GM18951 (cell line): ENCODE results near the gene POU3F1.

ENCODE experiments used
- POLR2A ChIP-seq: IDR thresholded peaks from 4 replicates; pipeline ENCODE4 v1.6.1; 2011; ENCODE audit warnings: mild to moderate bottlenecking; ENCODE audit not compliant: insufficient read length, insufficient read depth; ENCODE audit errors: extremely low read depth
- in situ Hi-C: fragments of 300-500 bp; cut with MboI; formaldehyde crosslinking; loops from one replicate; pipeline ENCODE4 v1.12.0; 2022; ENCODE audit warnings: low sequenced_read_pairs, mixed read lengths, inconsistent platforms; ENCODE audit not compliant: unreplicated experiment

Gene POU3F1

DNA sequence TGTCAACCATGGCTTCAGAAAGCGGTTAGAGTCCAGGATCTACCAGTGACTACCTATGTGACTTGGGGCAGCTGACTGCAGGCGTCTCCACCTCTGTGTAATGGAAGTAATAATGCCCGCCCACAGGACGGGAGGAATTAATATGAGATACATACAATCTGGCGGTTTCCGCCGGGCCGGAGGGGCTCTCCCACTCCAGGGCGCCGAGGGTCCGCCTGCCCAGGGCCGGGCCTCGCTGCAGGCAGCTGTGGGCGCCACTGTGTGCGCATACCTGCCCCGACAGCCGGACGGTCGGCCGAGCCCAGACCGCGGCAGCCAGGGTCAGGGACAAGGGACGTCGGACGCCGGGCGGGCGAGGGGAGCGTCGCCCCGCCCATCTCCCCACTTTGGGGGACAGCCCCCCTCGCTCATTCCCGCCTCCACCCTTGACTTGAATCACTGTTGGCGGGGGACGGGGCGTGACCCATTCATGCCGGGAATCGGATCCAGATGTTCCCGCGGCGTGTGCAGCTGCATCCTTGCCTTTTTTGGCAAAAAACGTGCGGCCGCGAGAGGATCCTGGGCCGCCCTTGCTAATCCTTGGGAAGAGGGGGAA, 50.7 kb downstream of the POU3F1 start:
- in situ Hi-C loops = loop anchor here (25.0 kb wide), 1 partner anchor 409 kb away; the partner anchor contains the start of gene GNL2
- TF ChIP-seq POLR2A = no peak

DNA sequence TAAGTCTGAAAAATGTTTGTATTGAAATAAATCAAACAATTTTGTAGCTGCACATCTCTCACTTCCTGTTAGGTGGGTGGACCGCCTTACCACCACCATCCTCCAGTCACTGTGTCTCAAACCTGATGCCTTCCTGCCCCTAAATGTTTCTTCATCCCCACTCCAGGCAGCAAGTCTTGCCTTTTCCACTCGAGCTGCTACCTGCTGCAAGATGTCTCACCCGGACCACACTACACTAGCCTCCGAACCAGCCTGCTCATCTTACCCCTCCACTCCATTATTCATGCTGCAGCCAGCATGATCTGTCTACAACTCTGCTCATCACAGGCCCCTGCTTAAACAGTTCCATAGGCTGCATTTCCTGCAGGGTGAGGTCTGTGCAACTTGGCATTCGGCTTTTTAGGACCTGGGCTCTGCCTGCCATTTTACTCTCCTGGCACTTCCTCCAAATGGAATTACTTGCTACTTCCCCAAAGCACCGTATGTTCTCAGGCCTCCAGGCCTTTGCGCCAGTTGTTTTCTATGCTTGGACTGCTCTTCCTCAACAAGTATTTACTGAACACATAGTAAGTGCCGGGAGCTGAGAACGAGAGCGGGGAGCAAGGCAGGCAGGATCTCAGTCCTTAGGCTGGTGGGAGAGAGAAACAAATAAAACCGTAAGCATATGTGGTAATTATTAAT, 51.6 kb downstream of the POU3F1 start:
- no peak for TF ChIP-seq POLR2A
- in situ Hi-C loops = loop anchor here (25.0 kb wide), 1 partner anchor 408 kb away; the partner anchor contains the start of gene GNL2
